Measurements from ENCODE around the gene TMC1. TPM values are rescaled to one million over a fixed set of nuclear protein-coding genes. Genes with fewer than 3 reads are reported as not detected.
"Not testable (repeated sequence)": the region's sequence is repeated elsewhere in the genome, so short reads cannot be mapped to it uniquely, and the experiment has no call there.

TMC1 gene
- total and polyA plus RNA-seq, 12 donors = 0.01 to 0.67 (median 0.43) TPM; not detected in 6

DNA sequence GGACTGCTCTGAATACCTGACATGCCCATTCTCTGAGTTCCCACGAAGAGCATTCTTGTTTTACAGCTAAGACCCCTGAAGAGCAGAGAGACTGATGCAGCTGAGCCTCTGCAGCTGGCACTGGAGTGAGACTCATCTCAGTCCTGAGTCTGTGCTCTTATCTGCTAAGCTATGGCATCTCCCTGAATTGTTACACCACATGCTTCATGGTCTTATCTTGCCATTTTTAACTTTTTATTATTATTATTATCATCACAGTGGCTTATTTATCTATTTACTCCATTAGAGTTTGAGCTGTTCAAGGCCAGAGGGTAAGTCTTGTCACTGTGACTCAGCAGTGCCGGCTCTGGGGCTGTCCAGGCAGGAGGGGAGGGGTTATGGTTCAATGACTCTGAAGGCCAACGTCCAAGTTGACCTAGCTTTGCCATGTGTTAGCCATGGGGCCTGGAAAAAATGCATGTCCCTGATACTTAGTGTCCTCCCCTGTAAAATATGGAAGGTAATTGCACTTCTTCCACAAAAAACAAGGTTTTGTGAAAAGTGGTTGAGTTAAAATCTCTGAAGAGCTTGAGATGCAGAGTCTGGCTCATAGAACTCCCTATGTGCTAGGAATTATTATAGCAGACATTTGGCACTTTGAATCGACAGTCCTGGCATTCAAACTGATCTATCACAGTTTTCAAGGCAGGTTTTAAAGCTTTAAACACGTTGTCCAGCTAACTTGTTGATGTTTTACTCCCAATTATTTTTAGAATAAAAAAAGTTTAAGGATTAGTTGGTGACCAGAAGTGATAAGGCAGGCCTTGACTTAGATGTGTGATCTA is 336.9 kb downstream of the TMC1 start:
- 27 to 36% methylated on average over 5 of the region's 5 CpGs for WGBS, 2 donors
- Histone ChIP-seq H3K36me3 (no peaks in the 10 kb centered on the region), H3K27ac (peak overlapping the region in 4 of 10 donors; percentile 20 to 52 (median 35)), H3K27me3 (no peaks in the 10 kb centered on the region), H3K4me3 (no peak overlapping the region), H3K4me1 (peaks cover 0 to 29% (median 18%) of the 10 kb centered on the region in 9 donors), H3K9me3 (no peaks in the 10 kb centered on the region)
- no peak for DNase-seq
- TF ChIP-seq, protein P1, sequence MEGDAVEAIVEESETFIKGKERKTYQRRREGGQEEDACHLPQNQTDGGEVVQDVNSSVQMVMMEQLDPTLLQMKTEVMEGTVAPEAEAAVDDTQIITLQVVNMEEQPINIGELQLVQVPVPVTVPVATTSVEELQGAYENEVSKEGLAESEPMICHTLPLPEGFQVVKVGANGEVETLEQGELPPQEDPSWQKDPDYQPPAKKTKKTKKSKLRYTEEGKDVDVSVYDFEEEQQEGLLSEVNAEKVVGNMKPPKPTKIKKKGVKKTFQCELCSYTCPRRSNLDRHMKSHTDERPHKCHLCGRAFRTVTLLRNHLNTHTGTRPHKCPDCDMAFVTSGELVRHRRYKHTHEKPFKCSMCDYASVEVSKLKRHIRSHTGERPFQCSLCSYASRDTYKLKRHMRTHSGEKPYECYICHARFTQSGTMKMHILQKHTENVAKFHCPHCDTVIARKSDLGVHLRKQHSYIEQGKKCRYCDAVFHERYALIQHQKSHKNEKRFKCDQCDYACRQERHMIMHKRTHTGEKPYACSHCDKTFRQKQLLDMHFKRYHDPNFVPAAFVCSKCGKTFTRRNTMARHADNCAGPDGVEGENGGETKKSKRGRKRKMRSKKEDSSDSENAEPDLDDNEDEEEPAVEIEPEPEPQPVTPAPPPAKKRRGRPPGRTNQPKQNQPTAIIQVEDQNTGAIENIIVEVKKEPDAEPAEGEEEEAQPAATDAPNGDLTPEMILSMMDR (IDR thresholded peaks at IDR 0.05) = no peak
- peak in 6 of 8 donors; percentile 45 to 76 (median 56) for ATAC-seq
- intact Hi-C loops (cut with DNase I) = loop anchor here in 9 of 10 donors (5.0 to 10.0 kb wide), 5 partner anchors 164 to 326 kb away; no protein-coding TSS in a partner anchor

DNA sequence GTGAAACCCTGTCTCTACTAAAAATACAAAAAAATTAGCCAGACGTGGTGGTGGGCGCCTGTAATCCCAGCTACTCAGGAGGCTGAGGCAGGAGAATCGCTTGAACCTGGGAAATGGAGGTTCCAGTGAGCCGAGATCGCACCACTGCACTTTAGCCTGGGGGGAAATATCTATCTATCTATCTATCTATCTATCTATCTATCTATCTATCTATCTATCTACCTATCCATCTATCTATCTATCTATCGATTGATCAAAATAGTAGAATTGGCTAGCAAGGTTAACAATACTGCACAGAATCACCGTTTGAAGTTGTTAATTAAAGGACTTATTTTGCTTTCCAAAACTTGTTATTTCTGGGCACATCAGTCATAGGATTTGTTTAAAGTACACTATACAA is 341.4 kb downstream of the TMC1 start:
- 90 to 98% methylated on average over 7 of the region's 7 CpGs for WGBS, 2 donors
- not testable (repeated sequence) for H3K36me3 ChIP-seq, H3K27me3 ChIP-seq, DNase-seq, H3K9me3 ChIP-seq, ATAC-seq, H3K27ac ChIP-seq, H3K4me3 ChIP-seq
- intact Hi-C loops (cut with DNase I) = loop anchor here in 3 of 10 donors (10.0 kb wide), 2 partner anchors 202 to 322 kb away; no protein-coding TSS in a partner anchor
- H3K4me1 ChIP-seq = peaks cover 0 to 19% (median 11%) of the 10 kb centered on the region in 9 donors

DNA sequence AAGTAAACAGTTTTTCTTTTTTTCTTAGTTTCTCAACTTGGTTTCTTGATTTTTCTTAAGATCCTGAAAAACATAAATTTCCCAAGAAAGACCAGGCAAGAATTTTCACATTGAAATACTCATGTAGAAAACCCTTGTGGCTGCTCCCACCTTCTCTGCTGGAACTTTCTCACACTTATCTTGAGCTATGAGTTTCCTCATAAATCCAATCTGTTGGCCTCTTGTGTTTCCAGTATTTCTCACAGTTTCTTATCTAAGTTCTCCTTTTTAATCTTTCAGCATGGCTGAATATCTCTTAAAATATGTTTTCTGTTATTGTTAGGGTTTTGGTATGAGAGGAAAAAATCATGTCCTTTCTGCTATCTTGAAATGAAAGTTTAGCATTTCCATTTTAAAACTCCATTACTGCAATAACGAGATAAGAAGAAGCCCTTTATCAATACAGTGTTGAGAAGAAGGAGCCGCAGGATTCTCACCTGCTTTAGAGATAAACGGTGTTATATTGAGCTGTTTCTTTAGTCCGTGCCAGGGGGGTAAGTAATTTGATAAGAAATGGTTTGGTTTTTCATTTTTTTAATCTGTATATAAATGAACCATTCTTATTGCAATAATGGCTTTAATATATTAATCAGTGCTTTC is 342.2 kb downstream of the TMC1 start:
- peaks cover 0 to 6% (median 0%) of the 10 kb centered on the region in 11 donors for H3K9me3 ChIP-seq

DNA sequence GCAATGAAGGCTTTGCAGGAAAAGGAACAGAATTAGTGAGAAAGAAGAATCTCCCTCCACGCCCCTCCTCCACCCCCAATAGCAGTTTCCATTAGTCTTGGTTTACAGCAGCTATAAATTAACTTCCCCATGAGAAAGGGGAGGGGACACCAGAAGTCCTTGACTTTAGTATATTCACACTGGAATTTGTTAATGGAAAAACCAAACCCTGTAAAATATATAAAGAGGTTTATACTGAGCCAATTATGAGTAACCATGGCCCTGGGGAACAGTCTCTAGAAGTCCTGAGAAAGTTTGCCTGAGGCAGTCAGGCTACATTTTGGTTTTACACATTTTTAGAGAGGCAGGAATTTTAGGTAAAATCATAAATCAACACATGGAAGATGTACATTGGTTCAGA is 342.9 kb downstream of the TMC1 start:
- ATAC-seq (no peak), DNase-seq (no peak)
- Histone ChIP-seq H3K9me3 (peaks cover 0 to 6% (median 0%) of the 10 kb centered on the region in 11 donors), H3K4me3 (no peak overlapping the region), H3K4me1 (peaks cover 0 to 4% (median 0%) of the 10 kb centered on the region in 9 donors), H3K27ac (no peak overlapping the region), H3K27me3 (no peaks in the 10 kb centered on the region), H3K36me3 (no peaks in the 10 kb centered on the region)
- 86% methylated on average over 1 of the region's 1 CpG for WGBS, 2 donors
- TF ChIP-seq, protein P1 (IDR thresholded peaks at IDR 0.05) = no peak
- intact Hi-C loops (cut with DNase I) = loop anchor here in 3 of 10 donors (10.0 kb wide), 2 partner anchors 200 to 320 kb away; no protein-coding TSS in a partner anchor

More for the DNA sequence above, 342.2 kb downstream of the TMC1 start:
- 25 to 35% methylated on average over 4 of the region's 4 CpGs for WGBS, 2 donors
- Histone ChIP-seq H3K4me3 (no peak overlapping the region), H3K36me3 (no peaks in the 10 kb centered on the region), H3K27me3 (no peaks in the 10 kb centered on the region), H3K27ac (no peak overlapping the region), H3K4me1 (peaks cover 0 to 11% (median 3%) of the 10 kb centered on the region in 9 donors)
- ATAC-seq = no peak
- TF ChIP-seq, protein P1 (IDR thresholded peaks at IDR 0.05) = no peak
- no peak for DNase-seq
- intact Hi-C loops (cut with DNase I) = loop anchor here in 3 of 10 donors (10.0 kb wide), 2 partner anchors 201 to 321 kb away; no protein-coding TSS in a partner anchor
